ENCODE measurements around the gene SNAI1.
"Not testable (repeated sequence)": the region's sequence is repeated elsewhere in the genome, so short reads cannot be mapped to it uniquely, and the experiment has no call there.

SNAI1 gene

GRCh38 chr20:49964964-49965780 is 17.6 kb upstream of the SNAI1 start:
- peak; percentile 19 to 36 for DNase-seq

GRCh38 chr20:49965781-49966305 is 16.9 kb upstream of the SNAI1 start:
- no peak for DNase-seq

GRCh38 chr20:49966861-49967260 is 15.9 kb upstream of the SNAI1 start:
- no peak for DNase-seq

- no peak for DNase-seq
Observed at GRCh38 chr20:49969234-49969633, 13.5 kb upstream of the SNAI1 start.

- DNase-seq: no peak
Observed at GRCh38 chr20:49969946-49970345, 12.8 kb upstream of the SNAI1 start.

GRCh38 chr20:49970498-49970897 is 12.3 kb upstream of the SNAI1 start:
- DNase-seq: no peak

- no peak for DNase-seq
Observed at GRCh38 chr20:49973981-49974380, 8.8 kb upstream of the SNAI1 start.

GRCh38 chr20:49976542-49976941 is 6.2 kb upstream of the SNAI1 start:
- no peak for DNase-seq

GRCh38 chr20:49977740-49978139 is 5.0 kb upstream of the SNAI1 start:
- DNase-seq: not testable (repeated sequence)

GRCh38 chr20:49978685-49979029 is 4.1 kb upstream of the SNAI1 start:
- no peak for DNase-seq

- DNase-seq: peak; percentile 46 to 50
Observed at GRCh38 chr20:49979030-49979832, 3.5 kb upstream of the SNAI1 start.

GRCh38 chr20:49980140-49981008 is 2.4 kb upstream of the SNAI1 start:
- no peak for DNase-seq

GRCh38 chr20:49981218-49982071 is 1.3 kb upstream of the SNAI1 start:
- no peak for DNase-seq

- no peak for DNase-seq
Observed at GRCh38 chr20:49982072-49982345, 771 bp upstream of the SNAI1 start.

GRCh38 chr20:49983123-49983847 is 505 bp downstream of the SNAI1 start:
- no peak for DNase-seq

- no peak for DNase-seq
Observed at GRCh38 chr20:49983848-49984408, 1.1 kb downstream of the SNAI1 start.

GRCh38 chr20:49984426-49985153 is 1.8 kb downstream of the SNAI1 start:
- no peak for DNase-seq

- DNase-seq: no peak
Observed at GRCh38 chr20:49985157-49985556, 2.4 kb downstream of the SNAI1 start.

GRCh38 chr20:49985617-49986016 is 2.8 kb downstream of the SNAI1 start:
- no peak for DNase-seq

- DNase-seq: no peak
Observed at GRCh38 chr20:49986049-49986448, 3.3 kb downstream of the SNAI1 start.
